ENCODE results near the gene FYB2. TPM values are rescaled to one million over a fixed set of nuclear protein-coding genes. Genes with fewer than 3 reads are reported as not detected.

The FYB2 gene
- total and polyA plus RNA-seq, 2 experiments from 2014 or later = 0.45 to 0.48 TPM

GRCh38 chr1:56863265-56863992, 44.2 kb upstream of the FYB2 start:
- Histone ChIP-seq H3K9me3 (ENCODE audit: low read depth) (no peaks in the 10 kb centered on the region), H3K27me3 (no peaks in the 10 kb centered on the region), H3K27ac (no peak overlapping the region), H3K4me3 (no peak overlapping the region), H3K36me3 (no peaks in the 10 kb centered on the region), H3K4me1 (ENCODE audit: low read depth) (no peaks in the 10 kb centered on the region)
- no peak for TF ChIP-seq CTCF (IDR thresholded peaks at IDR 0.05; ENCODE audit: low read depth, low read length)
- DNase-seq (ENCODE audit: low read depth in 1 of 2, low spot score in 1 of 2) = peak in 1 of 2 donors; percentile 9

- TF ChIP-seq CTCF (IDR thresholded peaks at IDR 0.05; ENCODE audit: low read depth, low read length) = no peak
- no peaks in the 10 kb centered on the region for H3K4me1 ChIP-seq (ENCODE audit: low read depth)
- no peak for DNase-seq (ENCODE audit: low read depth in 1 of 2, low spot score in 1 of 2)
- H3K36me3 ChIP-seq = no peaks in the 10 kb centered on the region
- H3K27me3 ChIP-seq = no peaks in the 10 kb centered on the region
- H3K4me3 ChIP-seq = no peak overlapping the region
- H3K9me3 ChIP-seq (ENCODE audit: low read depth) = no peaks in the 10 kb centered on the region
- H3K27ac ChIP-seq = no peak overlapping the region
These were observed 40.1 kb upstream of the FYB2 start for GRCh38 chr1:56859287-56859686.

GRCh38 chr1:56856186-56856585, 37.0 kb upstream of the FYB2 start:
- DNase-seq (ENCODE audit: low read depth in 1 of 2, low spot score in 1 of 2) = no peak
- no peak for TF ChIP-seq CTCF (IDR thresholded peaks at IDR 0.05; ENCODE audit: low read depth, low read length)
- no peaks in the 10 kb centered on the region for H3K27me3 ChIP-seq
- H3K36me3 ChIP-seq = no peaks in the 10 kb centered on the region
- no peaks in the 10 kb centered on the region for H3K4me1 ChIP-seq (ENCODE audit: low read depth)
- no peak overlapping the region for H3K27ac ChIP-seq
- no peak overlapping the region for H3K4me3 ChIP-seq
- no peaks in the 10 kb centered on the region for H3K9me3 ChIP-seq (ENCODE audit: low read depth)

GRCh38 chr1:56855190-56855589, 36.0 kb upstream of the FYB2 start:
- Histone ChIP-seq H3K4me3 (no peak overlapping the region), H3K27me3 (no peaks in the 10 kb centered on the region), H3K4me1 (ENCODE audit: low read depth) (no peaks in the 10 kb centered on the region), H3K36me3 (no peaks in the 10 kb centered on the region), H3K9me3 (ENCODE audit: low read depth) (no peaks in the 10 kb centered on the region), H3K27ac (no peak overlapping the region)
- DNase-seq (ENCODE audit: low read depth in 1 of 2, low spot score in 1 of 2) = no peak
- TF ChIP-seq CTCF (IDR thresholded peaks at IDR 0.05; ENCODE audit: low read depth, low read length) = no peak

GRCh38 chr1:56854521-56855099, 35.4 kb upstream of the FYB2 start, which contains the start of gene C8A:
Gene C8A (plus strand): TSS chr1:56854797. CDS start chr1:56854902, 105 bp downstream.
- Histone ChIP-seq H3K9me3 (ENCODE audit: low read depth) (no peaks in the 10 kb centered on the region), H3K27me3 (no peaks in the 10 kb centered on the region), H3K27ac (no peak within 1 kb of the TSS), H3K4me3 (no peak within 1 kb of the TSS), H3K4me1 (ENCODE audit: low read depth) (no peaks in the 10 kb centered on the region), H3K36me3 (no peaks in the 10 kb centered on the region)
- no peak for DNase-seq (ENCODE audit: low read depth in 1 of 2, low spot score in 1 of 2)
- TF ChIP-seq CTCF (IDR thresholded peaks at IDR 0.05; ENCODE audit: low read depth, low read length) = no peak

Measured in cardiac muscle cell (in vitro differentiated cells and primary cell).